ENCODE results near the gene FBXO9. TPM values are rescaled to one million over a fixed set of nuclear protein-coding genes. Genes with fewer than 3 reads are reported as not detected.

Gene FBXO9
- polyA plus RNA-seq, 1 donor from 2014 or later: 48.3 TPM

DNA sequence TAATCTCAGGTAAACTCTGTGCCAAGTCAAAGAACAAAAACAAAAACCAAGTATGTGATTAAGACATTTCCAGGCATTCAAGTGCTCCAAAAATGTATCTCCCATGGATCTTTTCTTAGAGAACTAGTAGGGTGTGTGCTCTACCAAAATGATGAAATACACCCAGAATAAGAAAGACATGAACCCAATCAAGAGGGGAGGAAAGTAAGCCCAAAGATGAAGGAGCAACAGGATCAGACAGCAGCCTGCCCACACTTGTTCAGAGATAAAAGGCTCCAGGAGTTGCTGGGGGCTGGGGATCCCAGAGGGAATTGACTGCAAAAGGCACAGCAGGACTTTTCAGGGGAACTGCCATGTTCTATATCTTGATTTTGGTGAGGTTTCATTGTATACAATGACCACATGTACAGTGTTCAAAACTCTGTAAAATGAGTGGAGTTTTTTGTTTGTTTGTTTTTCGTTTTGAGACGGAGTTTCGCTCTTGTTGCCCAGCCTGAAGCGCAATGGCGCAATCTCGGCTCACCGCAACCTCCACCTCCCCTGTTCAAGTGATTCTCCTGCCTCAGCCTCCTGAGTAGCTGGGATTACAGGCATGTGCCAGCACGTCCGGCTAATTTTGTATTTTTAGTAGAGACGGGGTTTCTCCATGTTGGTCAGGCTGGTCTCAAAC is 59.1 kb downstream of the FBXO9 start:
- peaks cover 0 to 2% (median 0%) of the 10 kb centered on the region in 3 donors for H3K9me3 Mint-ChIP-seq
- H3K36me3 Mint-ChIP-seq: peaks cover 3% of the 10 kb centered on the region
- peaks cover 2% of the 10 kb centered on the region for H3K27me3 Mint-ChIP-seq
- no peak overlapping the region for H3K27ac Mint-ChIP-seq
- no peak overlapping the region for H3K4me3 Mint-ChIP-seq
- H3K4me1 Mint-ChIP-seq: peaks cover 0 to 2% (median 0%) of the 10 kb centered on the region in 3 donors

- Mint-ChIP-seq H3K4me1 (peaks cover 0 to 2% (median 0%) of the 10 kb centered on the region in 3 donors), H3K36me3 (peaks cover 3% of the 10 kb centered on the region), H3K4me3 (no peak overlapping the region), H3K27me3 (peaks cover 2% of the 10 kb centered on the region), H3K9me3 (peaks cover 0 to 2% (median 0%) of the 10 kb centered on the region in 3 donors), H3K27ac (no peak overlapping the region)
These were observed 60.1 kb downstream of the FBXO9 start for GRCh38 chr6:53125276-53125675.

- no peaks in the 10 kb centered on the region for H3K27me3 Mint-ChIP-seq
- H3K27ac Mint-ChIP-seq: no peak overlapping the region
- H3K36me3 Mint-ChIP-seq: peaks cover 3% of the 10 kb centered on the region
- H3K4me3 Mint-ChIP-seq: no peak overlapping the region
- H3K4me1 Mint-ChIP-seq: peaks cover 0 to 2% (median 0%) of the 10 kb centered on the region in 3 donors
- H3K9me3 Mint-ChIP-seq: no peaks in the 10 kb centered on the region
These were observed 63.6 kb downstream of the FBXO9 start for GRCh38 chr6:53128842-53129241.

DNA sequence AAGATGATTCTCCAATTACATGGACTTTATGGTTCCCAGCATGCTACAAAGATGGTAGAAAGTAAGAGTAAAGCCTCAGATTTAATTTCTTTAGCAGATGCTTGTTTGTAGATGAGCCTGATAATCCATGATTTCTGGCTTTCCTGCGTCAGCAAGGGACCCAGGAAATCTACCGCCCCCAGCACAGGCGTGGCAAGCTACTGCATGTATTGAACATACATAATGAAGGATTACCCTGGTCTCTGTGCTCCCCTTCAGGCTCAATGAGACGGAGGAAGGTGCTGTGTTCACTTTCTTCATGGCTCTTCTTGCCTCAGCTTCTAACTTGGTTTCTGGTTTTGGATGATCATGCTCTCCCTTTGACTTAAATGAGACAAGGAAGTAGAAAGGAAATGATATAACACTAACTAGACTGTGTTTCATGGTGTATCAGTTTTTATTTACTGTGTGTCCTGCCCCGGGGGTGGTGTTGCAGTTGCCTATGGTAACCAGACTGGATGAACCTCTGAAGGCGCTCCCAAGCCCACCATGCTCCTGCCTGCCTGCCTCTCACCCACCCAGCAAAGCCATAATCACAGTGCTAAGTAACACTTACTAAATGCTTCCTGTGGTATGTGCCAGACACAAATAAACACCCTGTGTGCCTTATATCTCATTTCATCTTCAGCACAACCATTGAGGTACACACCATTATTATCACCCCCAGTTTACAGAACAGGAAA is 65.5 kb downstream of the FBXO9 start:
- peaks cover 3% of the 10 kb centered on the region for H3K36me3 Mint-ChIP-seq
- H3K27ac Mint-ChIP-seq: no peak overlapping the region

DNA sequence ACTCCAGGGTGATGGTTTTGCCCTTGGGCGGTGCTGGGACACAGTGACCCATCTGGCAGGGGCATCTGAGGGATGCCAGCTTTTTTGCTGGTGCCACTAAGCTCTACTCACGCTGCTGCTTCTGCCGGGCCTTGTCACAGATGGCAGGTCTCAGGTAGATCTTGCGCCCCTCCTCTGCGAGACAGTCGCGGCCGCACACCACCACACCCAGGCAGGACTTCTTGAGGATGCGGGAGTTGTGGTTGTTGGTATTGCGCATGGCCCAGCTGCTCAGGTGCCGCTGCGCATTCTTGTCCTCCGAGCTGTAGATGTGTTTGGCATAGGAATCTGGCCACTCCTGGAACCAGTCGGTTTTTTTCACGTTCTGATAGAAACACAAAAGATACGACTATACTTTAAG is 68.8 kb downstream of the FBXO9 start:
- peaks cover 4% of the 10 kb centered on the region for H3K36me3 Mint-ChIP-seq
- H3K27me3 Mint-ChIP-seq: peaks cover 2% of the 10 kb centered on the region
- H3K4me3 Mint-ChIP-seq: no peak overlapping the region
- no peaks in the 10 kb centered on the region for H3K9me3 Mint-ChIP-seq
- H3K27ac Mint-ChIP-seq: no peak overlapping the region
- H3K4me1 Mint-ChIP-seq: no peaks in the 10 kb centered on the region

More for the DNA sequence above, 65.5 kb downstream of the FBXO9 start:
- Mint-ChIP-seq H3K27me3 (no peaks in the 10 kb centered on the region), H3K4me3 (no peak overlapping the region), H3K9me3 (no peaks in the 10 kb centered on the region), H3K4me1 (no peaks in the 10 kb centered on the region)

DNA sequence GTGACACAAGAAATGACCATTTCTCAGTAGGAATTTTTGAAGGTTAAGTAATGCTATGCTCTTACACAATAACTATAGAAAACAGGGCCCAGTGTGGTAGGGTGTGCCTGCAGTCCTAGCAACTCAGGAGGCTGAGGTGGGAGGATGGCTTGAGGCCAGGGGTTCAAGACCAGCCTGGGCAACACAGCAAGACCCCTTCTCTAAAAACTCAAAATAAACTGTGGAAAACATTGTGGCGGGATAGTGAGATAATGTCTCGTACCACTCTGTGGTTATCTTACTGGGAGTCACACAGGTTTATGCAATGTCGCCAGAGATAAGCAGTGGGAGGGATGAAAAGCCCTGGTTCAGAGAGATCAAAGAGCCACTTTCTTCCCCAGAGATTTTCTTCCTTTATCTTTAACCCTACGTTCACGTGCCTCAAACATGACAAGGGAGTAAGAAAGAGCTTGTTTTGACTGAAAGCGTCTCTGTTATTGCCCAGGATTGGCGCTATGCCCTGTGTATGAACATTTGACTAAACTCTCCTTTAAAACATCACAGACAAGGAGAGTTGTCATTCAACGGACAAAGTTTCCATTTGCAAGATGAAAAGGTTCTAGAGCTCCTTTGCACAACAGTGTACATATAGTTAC is 69.5 kb downstream of the FBXO9 start:
- Mint-ChIP-seq H3K36me3 (peaks cover 4% of the 10 kb centered on the region), H3K4me1 (no peaks in the 10 kb centered on the region), H3K9me3 (no peaks in the 10 kb centered on the region), H3K27ac (no peak overlapping the region), H3K27me3 (peaks cover 2% of the 10 kb centered on the region), H3K4me3 (no peak overlapping the region)

DNA sequence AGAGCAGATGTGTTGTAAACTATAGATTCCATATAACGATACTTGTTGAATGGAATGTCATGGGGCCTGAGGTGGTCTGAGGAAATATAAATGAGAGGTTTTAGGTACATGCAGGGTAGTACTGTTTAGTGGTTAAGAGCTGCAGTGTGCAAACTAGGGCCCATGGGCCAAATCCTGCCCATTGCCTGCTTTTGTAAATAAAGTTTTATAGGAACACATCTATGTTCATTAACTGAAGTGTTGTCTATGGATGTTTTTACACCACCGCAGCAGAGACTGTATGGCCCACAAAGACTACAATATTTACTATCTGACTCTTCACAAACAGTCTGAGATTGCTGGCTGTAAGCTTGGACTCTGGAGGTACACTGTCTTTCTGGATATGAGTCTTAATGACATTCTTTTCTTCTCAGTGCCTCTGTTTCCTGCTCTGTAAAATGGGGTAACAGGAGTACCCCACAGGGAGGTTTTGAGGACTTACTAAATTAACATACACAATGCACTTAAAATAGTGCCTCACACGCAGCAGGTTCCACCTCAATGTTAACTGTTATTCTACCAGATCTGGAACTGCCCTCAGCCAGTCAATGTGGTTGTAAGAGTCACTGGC is 70.9 kb downstream of the FBXO9 start:
- Mint-ChIP-seq H3K27ac (no peak overlapping the region), H3K4me3 (no peak overlapping the region), H3K27me3 (peaks cover 2% of the 10 kb centered on the region), H3K36me3 (peaks cover 6% of the 10 kb centered on the region), H3K4me1 (no peaks in the 10 kb centered on the region), H3K9me3 (no peaks in the 10 kb centered on the region)

GRCh38 chr6:53139841-53140413 is 74.7 kb downstream of the FBXO9 start:
- Mint-ChIP-seq H3K9me3 (no peaks in the 10 kb centered on the region), H3K27ac (no peak overlapping the region), H3K27me3 (peaks cover 2% of the 10 kb centered on the region), H3K4me1 (no peaks in the 10 kb centered on the region), H3K4me3 (no peak overlapping the region), H3K36me3 (peaks cover 8% of the 10 kb centered on the region)

- Mint-ChIP-seq H3K9me3 (no peaks in the 10 kb centered on the region), H3K27me3 (no peaks in the 10 kb centered on the region), H3K36me3 (peaks cover 8% of the 10 kb centered on the region), H3K27ac (no peak overlapping the region), H3K4me3 (no peak overlapping the region), H3K4me1 (no peaks in the 10 kb centered on the region)
These were observed 77.6 kb downstream of the FBXO9 start for GRCh38 chr6:53142810-53143209.

DNA sequence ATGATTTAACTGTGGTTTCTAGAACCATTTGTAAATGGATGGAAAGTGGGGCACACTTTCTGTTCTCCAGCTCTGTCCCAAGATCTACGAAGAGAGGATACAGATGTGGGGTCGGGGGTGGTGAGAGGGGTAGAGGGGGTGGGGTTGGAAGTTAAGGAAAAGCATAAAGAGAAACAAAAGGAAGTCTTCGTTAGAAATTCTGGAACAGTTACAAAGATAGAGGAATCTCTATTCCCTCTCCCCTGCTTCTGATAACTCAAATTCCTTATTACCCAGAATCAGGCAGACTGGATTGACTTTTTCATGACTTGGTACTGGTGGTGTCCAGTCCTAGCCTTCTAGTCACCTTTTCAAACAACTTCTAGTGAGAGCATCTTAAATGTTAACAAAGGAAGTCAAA is 78.5 kb downstream of the FBXO9 start:
- Mint-ChIP-seq H3K9me3 (no peaks in the 10 kb centered on the region), H3K36me3 (peaks cover 4% of the 10 kb centered on the region), H3K27me3 (no peaks in the 10 kb centered on the region), H3K27ac (no peak overlapping the region), H3K4me3 (no peak overlapping the region), H3K4me1 (no peaks in the 10 kb centered on the region)

DNA sequence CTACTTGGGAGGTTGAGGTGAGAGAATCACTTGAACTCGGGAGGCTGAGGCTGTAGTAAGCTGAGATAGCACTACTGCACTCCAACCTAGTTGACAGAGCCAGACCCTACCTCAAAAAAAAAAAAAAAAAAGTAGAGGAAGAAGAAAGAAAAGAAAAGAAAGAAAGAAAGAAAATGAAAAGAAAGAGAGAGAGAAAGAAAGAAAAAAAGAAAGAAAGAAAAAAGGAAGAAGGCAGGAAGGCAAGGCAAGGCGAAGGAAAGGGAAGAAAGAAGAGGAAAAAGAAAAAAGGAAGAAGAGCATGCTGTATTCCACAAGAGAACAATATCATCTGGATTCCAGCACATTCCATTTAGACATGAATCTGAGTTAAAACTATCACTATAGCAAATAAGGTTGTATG is 79.6 kb downstream of the FBXO9 start:
- H3K4me3 Mint-ChIP-seq: no peak overlapping the region
- H3K36me3 Mint-ChIP-seq: peaks cover 4% of the 10 kb centered on the region
- H3K27me3 Mint-ChIP-seq: no peaks in the 10 kb centered on the region
- H3K4me1 Mint-ChIP-seq: no peaks in the 10 kb centered on the region
- H3K27ac Mint-ChIP-seq: no peak overlapping the region
- H3K9me3 Mint-ChIP-seq: no peaks in the 10 kb centered on the region

DNA sequence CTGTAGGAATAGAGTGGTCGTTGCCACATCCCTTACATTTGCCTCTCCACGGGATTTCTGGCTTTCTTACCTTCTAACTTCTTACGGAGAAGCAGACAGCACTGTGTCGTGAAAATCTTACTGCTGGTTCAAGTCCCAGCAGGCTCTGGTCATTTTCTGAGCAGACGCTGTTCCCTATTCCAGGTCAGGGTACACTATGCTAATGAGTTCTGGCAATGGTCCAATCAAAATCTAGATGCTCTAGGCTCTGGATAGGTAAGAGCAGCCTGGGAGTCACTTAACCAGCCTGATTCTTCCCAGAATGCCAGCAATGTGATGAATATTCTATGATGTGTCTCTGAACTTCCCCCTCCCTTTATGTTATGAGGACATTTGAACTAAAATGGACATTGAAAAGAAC is 83.5 kb downstream of the FBXO9 start, which contains the start of gene GCM1:
GCM1 (minus strand) TSS at position 158 of the 400 bp plus-strand sequence. CDS start 3,209 bp downstream, outside the sequence.
- Mint-ChIP-seq H3K36me3 (no peaks in the 10 kb centered on the region), H3K4me1 (no peaks in the 10 kb centered on the region), H3K9me3 (peaks cover 0 to 2% (median 0%) of the 10 kb centered on the region in 3 donors), H3K27me3 (peaks cover 2% of the 10 kb centered on the region), H3K27ac (no peak within 1 kb of the TSS), H3K4me3 (no peak within 1 kb of the TSS)
